ENCODE results near the gene LRRC75A. TPM values are rescaled to one million over a fixed set of nuclear protein-coding genes. Genes with fewer than 3 reads are reported as not detected.

LRRC75A gene
- polyA plus RNA-seq, 1 donor (not counting 4 experiments of a cell fraction or from before 2014, with no cell fraction given): not detected

GRCh38 chr17:16425202-16425601 lies 66.8 kb downstream of the LRRC75A start:
- Histone ChIP-seq H3K4me3 (ENCODE audit: control insufficient read depth in 2 of 3, extremely low read depth in 1 of 3, insufficient read depth in 2 of 3, low read depth in 1 of 3, low read length in 3 of 3) (no peak overlapping the region), H3K79me2 (ENCODE audit: control insufficient read depth, insufficient read depth, low read length) (no peaks in the 10 kb centered on the region), H3K4me1 (ENCODE audit: control insufficient read depth, extremely low read depth, insufficient read depth, low read length) (peaks cover 14% of the 10 kb centered on the region), H3K9me3 (ENCODE audit: control insufficient read depth, low read depth, low read length) (no peaks in the 10 kb centered on the region), H3K4me2 (ENCODE audit: control insufficient read depth, extremely low read depth, insufficient read depth, low read depth, low read length) (no peak overlapping the region), H3K9ac (ENCODE audit: control insufficient read depth, extremely low read depth, insufficient read depth, low read length) (no peak overlapping the region), H3K27ac (ENCODE audit: control insufficient read depth, insufficient read depth, low read length) (no peak overlapping the region), H2AFZ (ENCODE audit: control insufficient read depth, low read length) (no peak overlapping the region), H3K36me3 (ENCODE audit: control insufficient read depth in 2 of 2, extremely low read depth in 1 of 2, insufficient read depth in 2 of 2, low read length in 2 of 2) (no peaks in the 10 kb centered on the region), H3K9me1 (ENCODE audit: control insufficient read depth, extremely low read depth, insufficient read depth, low read length) (no peaks in the 10 kb centered on the region), H3K27me3 (ENCODE audit: control insufficient read depth, extremely low read depth, insufficient read depth, low read length) (peaks cover 13% of the 10 kb centered on the region), H4K20me1 (ENCODE audit: control insufficient read depth, extremely low read depth, insufficient read depth, low read length) (peaks cover 4% of the 10 kb centered on the region)
- no peak for FAIRE-seq
- dilution Hi-C loops (cut with MboI; ENCODE audit: extremely low pct_ligation_motif_present, low sequenced_read_pairs): no loop called here
- DNase-seq (ENCODE audit: low read depth, low spot score): no peak
- no peak for TF ChIP-seq CTCF (optimal IDR thresholded peaks at IDR 0.05 in 1 of 3, IDR thresholded peaks at IDR 0.05 in 1 of 3, conservative IDR thresholded peaks at IDR 0.05 in 1 of 3; ENCODE audit: extremely low read depth in 1 of 3, insufficient read depth in 2 of 3, low read length in 3 of 3)
- TF ChIP-seq EZH2 (IDR thresholded peaks at IDR 0.05; ENCODE audit: low read length): no peak

- Histone ChIP-seq H3K9me3 (ENCODE audit: control insufficient read depth, low read depth, low read length) (no peaks in the 10 kb centered on the region), H3K4me1 (ENCODE audit: control insufficient read depth, extremely low read depth, insufficient read depth, low read length) (peaks cover 28% of the 10 kb centered on the region), H3K9ac (ENCODE audit: control insufficient read depth, extremely low read depth, insufficient read depth, low read length) (no peak overlapping the region), H4K20me1 (ENCODE audit: control insufficient read depth, extremely low read depth, insufficient read depth, low read length) (peaks cover 4% of the 10 kb centered on the region), H3K27me3 (ENCODE audit: control insufficient read depth, extremely low read depth, insufficient read depth, low read length) (peaks cover 13% of the 10 kb centered on the region), H2AFZ (ENCODE audit: control insufficient read depth, low read length) (no peak overlapping the region), H3K4me3 (ENCODE audit: control insufficient read depth in 2 of 3, extremely low read depth in 1 of 3, insufficient read depth in 2 of 3, low read depth in 1 of 3, low read length in 3 of 3) (no peak overlapping the region), H3K4me2 (ENCODE audit: control insufficient read depth, extremely low read depth, insufficient read depth, low read depth, low read length) (no peak overlapping the region), H3K27ac (ENCODE audit: control insufficient read depth, insufficient read depth, low read length) (no peak overlapping the region), H3K79me2 (ENCODE audit: control insufficient read depth, insufficient read depth, low read length) (no peaks in the 10 kb centered on the region), H3K36me3 (ENCODE audit: control insufficient read depth in 2 of 2, extremely low read depth in 1 of 2, insufficient read depth in 2 of 2, low read length in 2 of 2) (no peaks in the 10 kb centered on the region), H3K9me1 (ENCODE audit: control insufficient read depth, extremely low read depth, insufficient read depth, low read length) (peaks cover 3% of the 10 kb centered on the region)
- dilution Hi-C loops (cut with MboI; ENCODE audit: extremely low pct_ligation_motif_present, low sequenced_read_pairs): no loop called here
- DNase-seq (ENCODE audit: low read depth, low spot score) (no peak), FAIRE-seq (no peak)
- TF ChIP-seq EZH2 (IDR thresholded peaks at IDR 0.05; ENCODE audit: low read length): no peak
- TF ChIP-seq CTCF (optimal IDR thresholded peaks at IDR 0.05 in 1 of 3, IDR thresholded peaks at IDR 0.05 in 1 of 3, conservative IDR thresholded peaks at IDR 0.05 in 1 of 3; ENCODE audit: extremely low read depth in 1 of 3, insufficient read depth in 2 of 3, low read length in 3 of 3): no peak
Measured at GRCh38 chr17:16423226-16423872, 68.6 kb downstream of the LRRC75A start.

Data from keratinocyte (primary cell).